ENCODE results near the gene RGS9BP. TPM values are rescaled to one million over a fixed set of nuclear protein-coding genes. Genes with fewer than 3 reads are reported as not detected.

RGS9BP gene
- total and polyA plus RNA-seq, 2 donors (not counting 1 experiment from before 2014, with no cell fraction given), result 0.09 to 0.66 TPM

DNA sequence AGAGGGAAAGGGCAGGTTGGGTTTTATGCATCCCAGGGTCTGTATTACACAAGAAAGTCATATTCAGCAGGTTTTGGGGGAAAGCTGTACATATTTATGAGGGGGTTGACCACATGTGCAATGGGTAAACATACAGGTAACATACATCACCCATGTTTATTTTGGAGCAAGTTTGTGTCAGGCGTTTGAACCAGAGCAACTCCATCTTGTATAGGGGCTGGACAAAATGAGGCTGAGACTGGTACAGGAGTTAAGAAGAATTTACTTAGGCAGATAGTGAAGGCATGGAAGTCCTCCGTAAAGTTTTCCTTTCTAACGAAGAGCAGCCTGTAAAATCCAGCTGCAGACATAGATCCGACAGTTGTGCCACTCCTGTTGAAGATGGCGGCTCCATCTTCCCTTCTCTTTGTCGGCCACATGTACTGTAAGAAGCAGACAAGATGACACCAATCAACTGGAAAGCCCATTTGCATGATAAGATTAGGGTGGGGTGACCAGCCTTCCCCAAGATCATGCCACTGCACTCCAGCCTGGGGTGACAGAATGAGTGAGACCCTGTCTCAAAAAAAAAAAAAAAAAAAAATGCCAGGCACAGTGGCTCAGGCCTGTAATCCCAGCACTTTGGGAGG is 11.3 kb downstream of the RGS9BP start:
- no peak overlapping the region for H3K4me2 ChIP-seq (ENCODE audit: extremely low read depth, insufficient read depth, low read length)
- no peak for TF ChIP-seq EZH2 (IDR thresholded peaks at IDR 0.05; ENCODE audit: low read length, missing control alignments)
- no peak overlapping the region for H3K27ac ChIP-seq (ENCODE audit: insufficient read depth, low read length)
- DNase-seq (ENCODE audit: low read depth in 2 of 2), result no peak
- H2AFZ ChIP-seq (ENCODE audit: low read length), result no peak overlapping the region
- no peak overlapping the region for H3K4me3 ChIP-seq (replicated peaks in 1 of 4; ENCODE audit: control extremely low read depth in 1 of 4, insufficient read depth in 1 of 4, low read depth in 3 of 4, low read length in 4 of 4)
- no peaks in the 10 kb centered on the region for H3K9me3 ChIP-seq (ENCODE audit: control insufficient read depth, insufficient read depth, low read depth, low read length)
- H3K9ac ChIP-seq (ENCODE audit: insufficient read depth, low read length), result no peak overlapping the region
- no peaks in the 10 kb centered on the region for H3K79me2 ChIP-seq (ENCODE audit: control insufficient read depth, insufficient read depth, low read length)
- no peaks in the 10 kb centered on the region for H3K36me3 ChIP-seq (ENCODE audit: control insufficient read depth, insufficient read depth, low read length)
- peaks cover 2% of the 10 kb centered on the region for H3K4me1 ChIP-seq (ENCODE audit: control insufficient read depth, extremely low read depth, insufficient read depth, low read length)
- no peaks in the 10 kb centered on the region for H4K20me1 ChIP-seq (ENCODE audit: control insufficient read depth, extremely low read depth, insufficient read depth, low read length)
- H3K27me3 ChIP-seq (ENCODE audit: control insufficient read depth, insufficient read depth, low read length), result no peaks in the 10 kb centered on the region

DNA sequence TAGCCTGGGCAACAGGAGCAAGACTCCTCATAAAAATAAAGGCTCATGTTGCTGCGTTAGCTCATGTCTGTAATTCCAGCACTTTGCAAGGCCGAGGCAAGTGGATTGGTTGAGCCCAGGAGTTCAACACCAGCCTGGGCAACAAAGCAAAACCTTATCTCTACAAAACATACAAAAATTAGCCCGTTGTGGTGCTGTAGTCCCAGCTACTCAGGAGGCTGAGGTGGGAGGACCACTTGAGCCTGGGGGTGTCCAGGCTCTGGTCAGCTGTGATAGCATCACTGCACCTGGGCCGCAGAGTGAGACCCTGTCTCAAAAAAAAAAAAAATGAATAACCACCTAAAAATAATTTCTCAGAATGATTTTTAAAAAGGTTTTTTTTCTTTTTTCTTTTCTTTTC is 12.0 kb downstream of the RGS9BP start:
- no peak for TF ChIP-seq EZH2 (IDR thresholded peaks at IDR 0.05; ENCODE audit: low read length, missing control alignments)
- TF ChIP-seq, protein P1, sequence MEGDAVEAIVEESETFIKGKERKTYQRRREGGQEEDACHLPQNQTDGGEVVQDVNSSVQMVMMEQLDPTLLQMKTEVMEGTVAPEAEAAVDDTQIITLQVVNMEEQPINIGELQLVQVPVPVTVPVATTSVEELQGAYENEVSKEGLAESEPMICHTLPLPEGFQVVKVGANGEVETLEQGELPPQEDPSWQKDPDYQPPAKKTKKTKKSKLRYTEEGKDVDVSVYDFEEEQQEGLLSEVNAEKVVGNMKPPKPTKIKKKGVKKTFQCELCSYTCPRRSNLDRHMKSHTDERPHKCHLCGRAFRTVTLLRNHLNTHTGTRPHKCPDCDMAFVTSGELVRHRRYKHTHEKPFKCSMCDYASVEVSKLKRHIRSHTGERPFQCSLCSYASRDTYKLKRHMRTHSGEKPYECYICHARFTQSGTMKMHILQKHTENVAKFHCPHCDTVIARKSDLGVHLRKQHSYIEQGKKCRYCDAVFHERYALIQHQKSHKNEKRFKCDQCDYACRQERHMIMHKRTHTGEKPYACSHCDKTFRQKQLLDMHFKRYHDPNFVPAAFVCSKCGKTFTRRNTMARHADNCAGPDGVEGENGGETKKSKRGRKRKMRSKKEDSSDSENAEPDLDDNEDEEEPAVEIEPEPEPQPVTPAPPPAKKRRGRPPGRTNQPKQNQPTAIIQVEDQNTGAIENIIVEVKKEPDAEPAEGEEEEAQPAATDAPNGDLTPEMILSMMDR (conservative IDR thresholded peaks at IDR 0.05 in 1 of 2, IDR thresholded peaks at IDR 0.05 in 1 of 2; ENCODE audit: low read depth in 1 of 2, low read length in 2 of 2), result no peak

DNA sequence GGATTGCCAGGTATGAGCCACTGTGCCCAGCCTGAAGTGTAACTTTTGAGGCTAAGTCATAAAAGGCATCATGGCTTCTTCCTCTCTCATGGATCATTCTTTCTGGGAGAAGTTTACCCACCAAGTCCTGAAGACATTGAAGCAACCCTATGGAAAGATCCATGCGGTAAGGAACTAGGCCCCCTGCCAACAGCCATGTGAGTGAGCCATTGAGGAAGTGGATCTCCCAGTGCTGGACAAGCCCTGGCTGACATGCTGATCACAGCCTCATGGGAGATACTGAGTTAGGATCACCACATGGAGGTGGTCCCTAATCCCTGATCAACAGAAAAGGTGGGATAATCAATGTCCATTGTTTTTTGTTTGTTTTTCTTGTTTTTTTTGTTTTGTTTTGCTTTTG is 12.7 kb downstream of the RGS9BP start:
- H3K79me2 ChIP-seq (ENCODE audit: control insufficient read depth, insufficient read depth, low read length), result peaks cover 11% of the 10 kb centered on the region
- no peak overlapping the region for H3K27ac ChIP-seq (ENCODE audit: insufficient read depth, low read length)
- no peaks in the 10 kb centered on the region for H4K20me1 ChIP-seq (ENCODE audit: control insufficient read depth, extremely low read depth, insufficient read depth, low read length)
- TF ChIP-seq, protein P1 (conservative IDR thresholded peaks at IDR 0.05 in 1 of 2, IDR thresholded peaks at IDR 0.05 in 1 of 2; ENCODE audit: low read depth in 1 of 2, low read length in 2 of 2), result no peak
- no peak for TF ChIP-seq EZH2 (IDR thresholded peaks at IDR 0.05; ENCODE audit: low read length, missing control alignments)
- H3K9me3 ChIP-seq (ENCODE audit: control insufficient read depth, insufficient read depth, low read depth, low read length), result no peaks in the 10 kb centered on the region
- H3K4me3 ChIP-seq (replicated peaks in 1 of 4; ENCODE audit: control extremely low read depth in 1 of 4, insufficient read depth in 1 of 4, low read depth in 3 of 4, low read length in 4 of 4), result no peak overlapping the region
- H3K36me3 ChIP-seq (ENCODE audit: control insufficient read depth, insufficient read depth, low read length), result no peaks in the 10 kb centered on the region
- no peaks in the 10 kb centered on the region for H3K27me3 ChIP-seq (ENCODE audit: control insufficient read depth, insufficient read depth, low read length)
- no peak for DNase-seq (ENCODE audit: low read depth in 2 of 2)
- H3K4me1 ChIP-seq (ENCODE audit: control insufficient read depth, extremely low read depth, insufficient read depth, low read length), result peaks cover 2% of the 10 kb centered on the region
- H2AFZ ChIP-seq (ENCODE audit: low read length), result no peak overlapping the region
- H3K4me2 ChIP-seq (ENCODE audit: extremely low read depth, insufficient read depth, low read length), result no peak overlapping the region
- H3K9ac ChIP-seq (ENCODE audit: insufficient read depth, low read length), result no peak overlapping the region

More for the DNA sequence above, 12.0 kb downstream of the RGS9BP start:
- Histone ChIP-seq H3K27ac (ENCODE audit: insufficient read depth, low read length) (no peak overlapping the region), H3K27me3 (ENCODE audit: control insufficient read depth, insufficient read depth, low read length) (no peaks in the 10 kb centered on the region), H2AFZ (ENCODE audit: low read length) (no peak overlapping the region), H3K4me1 (ENCODE audit: control insufficient read depth, extremely low read depth, insufficient read depth, low read length) (peaks cover 2% of the 10 kb centered on the region), H3K36me3 (ENCODE audit: control insufficient read depth, insufficient read depth, low read length) (no peaks in the 10 kb centered on the region), H3K9me3 (ENCODE audit: control insufficient read depth, insufficient read depth, low read depth, low read length) (no peaks in the 10 kb centered on the region), H3K4me2 (ENCODE audit: extremely low read depth, insufficient read depth, low read length) (no peak overlapping the region), H4K20me1 (ENCODE audit: control insufficient read depth, extremely low read depth, insufficient read depth, low read length) (no peaks in the 10 kb centered on the region), H3K4me3 (replicated peaks in 1 of 4; ENCODE audit: control extremely low read depth in 1 of 4, insufficient read depth in 1 of 4, low read depth in 3 of 4, low read length in 4 of 4) (no peak overlapping the region), H3K79me2 (ENCODE audit: control insufficient read depth, insufficient read depth, low read length) (peaks cover 5% of the 10 kb centered on the region), H3K9ac (ENCODE audit: insufficient read depth, low read length) (no peak overlapping the region)
- DNase-seq (ENCODE audit: low read depth in 2 of 2), result no peak

Data from fibroblast of lung (primary cell).